ENCODE results near the gene PODNL1.
A peak's percentile ranks its signal among the peaks of the same experiment; 100 is the strongest.
"Not testable (repeated sequence)": the region's sequence is repeated elsewhere in the genome, so short reads cannot be mapped to it uniquely, and the experiment has no call there.

PODNL1 gene

GRCh38 chr19:13926715-13927114 is 11.5 kb downstream of the PODNL1 start:
- no peak for DNase-seq (ENCODE audit: low read depth in 2 of 2)

DNA sequence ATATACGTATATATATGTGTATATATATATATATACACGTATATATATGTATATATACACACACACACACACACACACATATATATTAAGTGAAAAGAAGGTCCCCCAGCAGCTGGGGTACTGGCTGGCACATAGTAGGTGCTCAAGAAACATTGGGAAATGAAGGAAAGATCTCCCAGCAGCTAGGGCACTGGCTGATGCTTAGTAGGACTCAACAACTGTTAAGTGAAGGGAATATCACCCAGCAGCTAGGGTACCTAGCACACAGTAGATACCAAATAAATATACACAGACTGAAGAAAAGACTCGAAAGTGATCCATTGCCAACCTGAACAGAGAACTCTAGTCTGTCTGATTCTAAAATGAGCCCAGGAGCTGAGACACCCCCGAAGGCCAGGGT is 12.2 kb downstream of the PODNL1 start:
- DNase-seq (ENCODE audit: low read depth in 2 of 2): no peak

DNA sequence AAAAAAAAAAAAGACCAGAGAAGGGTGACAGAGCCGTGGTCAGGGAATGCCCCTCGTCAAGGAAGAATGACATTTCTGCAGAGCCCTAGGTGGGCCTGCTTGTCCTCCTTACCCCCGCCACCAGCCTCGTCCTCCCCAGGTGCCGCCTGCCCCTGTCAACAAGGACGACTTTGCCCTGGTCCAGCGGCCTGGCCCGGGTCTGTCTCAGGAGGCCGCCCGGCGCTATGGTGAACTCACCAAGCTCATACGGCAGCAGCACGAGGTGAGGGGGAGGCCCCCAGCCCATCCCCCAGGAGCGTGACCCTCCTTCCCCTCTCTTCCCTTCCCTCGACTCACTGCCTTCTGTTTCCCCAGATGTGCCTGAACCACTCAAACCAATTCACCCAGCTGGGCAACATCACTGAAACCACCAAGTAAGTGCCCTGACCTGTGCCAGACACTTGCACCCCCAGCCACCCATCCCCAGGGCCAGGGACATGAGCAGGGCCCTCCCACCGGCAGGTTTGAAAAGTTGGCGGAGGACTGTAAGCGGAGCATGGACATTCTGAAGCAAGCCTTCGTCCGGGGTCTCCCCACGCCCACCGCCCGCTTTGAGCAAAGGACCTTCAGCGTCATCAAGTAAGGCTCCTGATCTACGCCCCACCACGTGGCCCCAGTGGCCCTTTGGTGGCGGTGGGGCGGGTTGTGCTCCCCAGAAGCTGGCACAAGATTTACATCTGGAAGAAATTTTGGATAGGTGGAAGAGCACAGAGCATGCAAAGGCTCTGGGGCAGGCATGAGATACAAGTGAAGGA is 14.8 kb downstream of the PODNL1 start:
- no peak for DNase-seq (ENCODE audit: low read depth in 2 of 2)

DNA sequence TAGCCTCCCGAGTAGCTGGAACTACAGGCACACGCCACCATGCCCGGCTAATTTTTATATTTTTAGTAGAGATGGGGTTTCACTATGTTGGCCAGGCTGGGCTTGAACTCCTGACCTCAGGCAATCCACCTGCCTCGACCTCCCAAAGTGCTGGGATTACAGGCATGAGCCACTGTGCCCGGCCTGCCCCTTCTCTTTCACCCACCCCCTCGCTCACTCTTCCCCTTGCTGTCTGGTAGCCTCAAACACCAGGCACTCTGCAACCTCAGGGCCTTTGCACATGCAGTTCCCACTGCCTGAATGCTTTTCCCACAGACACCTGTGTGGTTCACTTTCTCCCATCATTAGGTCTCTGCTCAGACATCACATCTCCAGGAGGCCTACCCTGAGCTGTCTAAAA is 16.1 kb downstream of the PODNL1 start:
- DNase-seq (ENCODE audit: low read depth in 2 of 2): not testable (repeated sequence)

DNA sequence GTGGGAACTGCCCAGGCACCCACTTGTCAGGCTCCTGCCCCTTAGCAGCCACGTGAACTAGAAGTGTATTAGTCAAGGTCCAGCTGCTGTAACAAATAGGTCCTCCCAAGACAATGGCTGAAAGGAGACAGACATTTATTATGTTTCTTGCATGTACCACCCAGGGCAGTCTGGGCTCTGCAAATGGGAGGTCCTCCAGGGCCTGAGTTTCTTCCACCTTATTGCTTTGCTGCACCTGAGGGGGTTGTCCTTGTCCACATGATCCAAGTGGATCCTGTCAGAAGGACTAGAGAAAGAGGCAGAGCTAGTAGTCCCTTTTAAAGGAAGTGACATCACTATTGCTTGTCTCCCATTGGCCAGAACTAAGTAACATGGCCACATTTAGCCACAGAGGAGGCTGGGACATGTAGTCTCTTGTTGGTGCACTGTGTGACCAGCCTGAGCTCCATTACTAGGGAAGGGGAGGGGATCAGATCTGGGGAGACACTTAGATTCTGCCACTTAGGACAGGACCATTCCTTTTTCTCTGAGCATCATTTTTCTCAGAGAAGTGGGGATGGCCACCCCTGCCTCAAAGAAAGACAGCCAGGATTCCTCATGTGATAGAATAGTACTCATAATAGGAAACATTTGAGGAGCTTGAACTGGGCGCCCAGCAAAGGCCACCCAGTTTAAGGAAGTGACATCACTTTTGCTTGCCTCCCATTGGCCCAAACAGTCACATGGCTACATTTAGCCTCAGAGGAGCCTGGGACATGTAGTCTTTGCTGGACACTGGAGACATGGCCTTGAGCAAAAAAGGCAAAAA is 17.1 kb downstream of the PODNL1 start:
- DNase-seq (ENCODE audit: low read depth in 2 of 2): no peak

DNA sequence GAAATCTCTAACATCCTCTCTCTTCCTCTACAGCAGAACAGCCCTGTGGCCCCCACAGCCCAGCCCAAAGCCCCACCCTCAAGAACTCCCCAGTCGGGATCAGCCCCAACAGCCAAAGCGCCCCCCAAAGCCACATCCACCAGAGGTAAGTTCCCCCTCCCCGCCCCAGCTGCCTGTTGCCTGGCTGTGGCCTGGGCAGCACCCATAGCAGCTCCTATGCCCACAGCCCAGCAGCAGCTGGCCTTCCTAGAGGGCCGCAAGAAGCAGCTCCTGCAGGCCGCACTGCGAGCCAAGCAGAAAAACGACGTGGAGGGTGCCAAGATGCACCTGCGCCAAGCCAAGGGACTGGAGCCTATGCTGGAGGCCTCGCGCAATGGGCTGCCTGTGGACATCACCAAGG is 17.7 kb downstream of the PODNL1 start:
- no peak for DNase-seq (ENCODE audit: low read depth in 2 of 2)

DNA sequence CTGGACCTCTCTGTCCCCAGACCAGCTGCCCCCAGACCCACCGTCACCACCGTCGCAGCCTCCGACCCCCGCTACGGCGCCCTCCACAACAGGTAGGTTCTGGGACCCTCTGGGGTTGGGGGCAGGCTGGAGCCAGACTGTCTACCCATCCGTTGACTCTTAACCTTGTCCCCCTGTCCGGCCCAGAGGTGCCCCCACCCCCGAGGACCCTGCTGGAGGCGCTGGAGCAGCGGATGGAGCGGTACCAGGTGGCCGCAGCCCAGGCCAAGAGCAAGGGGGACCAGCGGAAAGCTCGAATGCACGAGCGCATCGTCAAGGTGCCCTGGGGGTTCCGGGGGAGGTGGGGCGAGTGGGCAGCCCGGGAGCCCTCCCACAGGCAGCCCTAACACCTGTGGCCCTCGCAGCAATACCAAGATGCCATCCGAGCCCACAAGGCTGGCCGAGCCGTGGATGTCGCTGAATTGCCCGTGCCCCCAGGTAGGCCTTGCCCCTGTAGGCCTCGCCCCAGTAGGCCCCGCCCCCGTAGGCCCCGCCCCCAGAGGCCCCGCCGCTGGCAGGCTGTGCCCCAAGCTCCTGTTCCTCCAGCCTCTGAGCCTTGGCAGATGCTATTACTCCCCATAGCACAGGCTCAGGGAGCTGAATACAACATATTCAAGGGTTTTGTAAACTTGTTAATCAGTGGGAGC is 19.3 kb downstream of the PODNL1 start:
- no peak for DNase-seq (ENCODE audit: low read depth in 2 of 2)

DNA sequence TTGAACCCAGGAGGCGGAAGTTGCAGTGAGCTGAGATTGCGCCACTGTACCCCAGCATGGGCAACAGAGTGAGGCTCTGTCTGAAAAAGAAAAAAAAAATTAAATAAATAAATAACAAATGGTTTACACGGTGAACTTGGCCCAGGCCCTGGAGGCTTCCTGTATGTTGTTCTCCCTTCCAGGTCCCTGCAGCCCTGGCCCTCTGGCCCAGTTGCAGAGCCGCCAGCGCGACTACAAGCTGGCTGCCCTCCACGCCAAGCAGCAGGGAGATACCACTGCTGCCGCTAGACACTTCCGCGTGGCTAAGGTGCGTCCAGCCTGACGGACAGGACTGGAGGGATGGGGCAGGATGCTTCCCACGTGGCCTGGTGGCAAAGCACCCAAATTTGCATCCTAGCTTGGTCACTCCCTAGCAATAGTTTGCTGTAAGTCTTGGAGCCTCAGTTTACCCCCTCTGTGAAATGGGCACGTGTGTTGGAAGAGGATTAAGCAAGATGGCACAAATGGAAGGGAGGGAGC is 20.3 kb downstream of the PODNL1 start:
- no peak for DNase-seq (ENCODE audit: low read depth in 2 of 2)

DNA sequence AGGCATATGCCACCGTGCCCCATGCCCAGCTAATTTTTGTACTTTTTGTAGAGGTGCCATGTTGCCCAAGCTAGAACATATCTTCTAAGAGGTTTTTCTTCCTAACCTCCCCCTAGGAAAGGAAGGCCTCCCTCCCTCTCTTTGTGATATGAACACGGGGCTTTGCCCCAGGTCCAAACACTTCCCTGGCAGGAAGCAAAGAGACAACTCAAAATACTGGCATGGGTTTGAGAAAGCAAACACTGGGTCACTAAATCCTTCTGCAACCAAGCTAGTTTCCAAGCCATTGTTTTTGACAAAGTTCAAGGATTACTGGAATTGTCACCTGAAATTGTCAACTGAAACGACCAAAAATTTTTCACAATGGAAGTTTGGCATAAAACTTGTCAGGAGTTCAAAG is 23.4 kb downstream of the PODNL1 start:
- no peak for DNase-seq (ENCODE audit: low read depth in 2 of 2)

DNA sequence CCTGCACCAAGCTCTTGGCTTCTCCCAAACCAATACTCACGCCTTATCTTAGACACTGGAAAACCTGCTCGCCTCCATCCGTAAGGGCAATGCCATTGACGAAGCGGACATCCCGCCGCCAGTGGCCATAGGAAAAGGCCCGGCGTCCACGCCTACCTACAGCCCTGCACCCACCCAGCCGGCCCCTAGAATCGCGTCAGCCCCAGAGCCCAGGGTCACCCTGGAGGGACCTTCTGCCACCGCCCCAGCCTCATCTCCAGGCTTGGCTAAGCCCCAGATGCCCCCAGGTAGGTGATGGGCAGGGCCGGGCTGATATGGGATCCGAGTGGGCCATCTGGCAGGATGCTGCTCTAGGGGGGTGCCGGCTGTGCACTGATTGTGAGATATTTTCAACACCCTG is 24.9 kb downstream of the PODNL1 start:
- DNase-seq (ENCODE audit: low read depth in 2 of 2): no peak

- DNase-seq (ENCODE audit: low read depth in 2 of 2): no peak
These were observed 28.8 kb downstream of the PODNL1 start for GRCh38 chr19:13909430-13909829.

GRCh38 chr19:13908674-13909073 is 29.5 kb downstream of the PODNL1 start:
- no peak for DNase-seq (ENCODE audit: low read depth in 2 of 2)

- DNase-seq (ENCODE audit: low read depth in 2 of 2): no peak
These were observed 31.3 kb downstream of the PODNL1 start for GRCh38 chr19:13906910-13907309.

- no peak for DNase-seq (ENCODE audit: low read depth in 2 of 2)
These were observed 31.7 kb downstream of the PODNL1 start for GRCh38 chr19:13906521-13906904.

- peak; percentile 88 to 89 for DNase-seq (ENCODE audit: low read depth in 2 of 2)
These were observed 32.3 kb downstream of the PODNL1 start, which contains the start of the genes BRME1 and CC2D1A for GRCh38 chr19:13905634-13906520. BRME1 (minus strand) TSS chr19:13906117; CDS start chr19:13904892, 1,225 bp downstream. CC2D1A (plus strand) TSS chr19:13906201; CDS start chr19:13906442, 241 bp downstream.

GRCh38 chr19:13902993-13903555 is 35.1 kb downstream of the PODNL1 start:
- no peak for DNase-seq (ENCODE audit: low read depth in 2 of 2)

- DNase-seq (ENCODE audit: low read depth in 2 of 2): no peak
These were observed 38.2 kb downstream of the PODNL1 start for GRCh38 chr19:13899912-13900584.

GRCh38 chr19:13899393-13899792 is 38.8 kb downstream of the PODNL1 start:
- no peak for DNase-seq (ENCODE audit: low read depth in 2 of 2)

DNA sequence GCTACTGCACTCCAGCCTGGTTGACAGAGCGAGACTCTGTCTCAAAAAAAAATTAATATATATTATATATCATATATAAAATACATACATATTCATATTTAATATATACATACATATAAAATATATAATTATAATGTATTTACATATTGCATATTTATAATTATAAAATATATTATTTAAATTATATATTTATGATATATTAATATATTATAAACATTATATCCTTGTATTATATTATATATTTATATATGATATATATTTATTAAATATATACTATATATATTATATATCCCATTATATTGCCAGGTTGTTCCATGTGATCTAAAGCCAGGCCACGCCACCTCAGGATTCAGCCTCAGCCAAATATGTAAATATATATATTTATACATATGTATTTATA is 42.0 kb downstream of the PODNL1 start:
- no peak for DNase-seq (ENCODE audit: low read depth in 2 of 2)

DNA sequence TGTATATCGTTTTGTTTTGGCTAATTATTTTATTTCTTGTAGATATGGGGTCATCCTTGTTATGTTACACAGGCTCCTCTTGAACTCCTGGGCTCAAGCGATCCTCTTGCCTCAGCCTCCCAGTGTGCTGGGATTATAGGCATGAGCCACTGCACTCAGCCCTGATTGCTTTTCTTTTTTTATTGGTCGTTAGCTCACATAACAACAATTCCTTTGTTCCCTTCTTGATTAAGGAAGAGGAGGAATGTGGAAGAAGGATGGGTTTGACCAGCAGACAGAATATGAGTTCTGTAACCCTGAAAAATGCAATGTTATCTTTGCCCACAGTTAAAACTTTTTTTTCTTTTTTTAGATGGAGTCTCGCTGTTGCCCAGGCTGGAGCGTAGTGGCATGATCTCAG is 43.7 kb downstream of the PODNL1 start:
- no peak for DNase-seq (ENCODE audit: low read depth in 2 of 2)

All from activated CD8-positive, alpha-beta memory T cell treated with anti-CD3 and anti-CD28 coated beads for 4 hours (primary cell).